Fibroblast of lung (primary cell): Measurements from ENCODE around the gene STAG3. TPM values are rescaled to one million over a fixed set of nuclear protein-coding genes. Genes with fewer than 3 reads are reported as not detected.
A peak's percentile ranks its signal among the peaks of the same experiment; 100 is the strongest.
"Not testable (repeated sequence)": the region's sequence is repeated elsewhere in the genome, so short reads cannot be mapped to it uniquely, and the experiment has no call there.

Experiments used
- DNase-seq, 2 donors: peaks; one replicate each; pipeline versions ENCODE4 v3.0.0 to v3.0.0-alpha.2; 2010; ENCODE audit warnings: low read depth in 2 of 2
- H2AFZ ChIP-seq: 2 replicates; pipeline ENCODE4 v1.5.1; 2012; ENCODE audit warnings: low read length, control low read depth, inconsistent platforms
- H3K27ac ChIP-seq: 2 replicates; pipeline ENCODE4 v1.5.1; 2011; ENCODE audit warnings: low read length, control low read depth; ENCODE audit not compliant: insufficient read depth
- H3K27me3 ChIP-seq: 2 replicates; pipeline ENCODE4 v1.5.1; 2011; ENCODE audit warnings: mild to moderate bottlenecking, low read length; ENCODE audit not compliant: control insufficient read depth, insufficient read depth
- H3K36me3 ChIP-seq: 2 replicates; pipeline ENCODE4 v1.5.1; 2011; ENCODE audit warnings: low read length; ENCODE audit not compliant: control insufficient read depth, insufficient read depth
- H3K4me1 ChIP-seq: 2 replicates; pipeline ENCODE4 v1.5.1; 2011; ENCODE audit warnings: low read length; ENCODE audit not compliant: control insufficient read depth, insufficient read depth; ENCODE audit errors: extremely low read depth
- H3K4me2 ChIP-seq: 2 replicates; pipeline ENCODE4 v1.5.1; 2011; ENCODE audit warnings: low read length, control low read depth; ENCODE audit not compliant: insufficient read depth; ENCODE audit errors: extremely low read depth
- H3K4me3 ChIP-seq, 4 experiments: fragments of 200-600 bp in 1 of 4; sonication (generic) in 1 of 4; replicated peaks in 1 of 4; 2 replicates each; pipeline ENCODE4 v1.5.1; 2011 to 2016; ENCODE audit warnings: low read length in 4 of 4, low read depth in 3 of 4, mild to moderate bottlenecking in 3 of 4, control low read depth in 2 of 4, inconsistent platforms in 1 of 4, mixed read lengths in 1 of 4; ENCODE audit not compliant: insufficient read depth in 1 of 4; ENCODE audit errors: control extremely low read depth in 1 of 4
- H3K79me2 ChIP-seq: 2 replicates; pipeline ENCODE4 v1.5.1; 2012; ENCODE audit warnings: mild to moderate bottlenecking, low read length, inconsistent platforms; ENCODE audit not compliant: control insufficient read depth, insufficient read depth
- H3K9ac ChIP-seq: 2 replicates; pipeline ENCODE4 v1.5.1; 2011; ENCODE audit warnings: mild to moderate bottlenecking, low read length, control low read depth; ENCODE audit not compliant: insufficient read depth
- H3K9me3 ChIP-seq: 2 replicates; pipeline ENCODE4 v1.5.1; 2012; ENCODE audit warnings: low read depth, low read length; ENCODE audit not compliant: control insufficient read depth, insufficient read depth
- H4K20me1 ChIP-seq: 2 replicates; pipeline ENCODE4 v1.5.1; 2011; ENCODE audit warnings: low read length; ENCODE audit not compliant: control insufficient read depth, insufficient read depth; ENCODE audit errors: extremely low read depth
- CTCF ChIP-seq, 2 donors: IDR thresholded peaks in 1 of 2; conservative IDR thresholded peaks in 1 of 2; 1 replicate in 1 of 2; 2 replicates in 1 of 2; pipeline ENCODE4 v1.5.1; 2011 to 2012; ENCODE audit warnings: low read length in 2 of 2, control low read depth in 1 of 2, inconsistent platforms in 1 of 2, low read depth in 1 of 2, mild to moderate bottlenecking in 1 of 2
- EZH2 ChIP-seq: IDR thresholded peaks from 2 replicates; pipeline ENCODE4 v1.5.1; 2012; ENCODE audit warnings: low read length, control low read depth, mild to moderate bottlenecking; ENCODE audit errors: missing control alignments
- polyA minus RNA-seq: library from RNA; depleted of rRNA, polyadenylated mRNA; stranded (reverse); fragments of >200 nt; gene quantifications from 2 replicates; pipeline ENCODE4 v1.2.3, GENCODE V29; 2011; ENCODE audit warnings: low replicate concordance
- polyA plus RNA-seq, 2 donors: library from polyadenylated mRNA; depleted of rRNA in 1 of 2; stranded (reverse) in 1 of 2; unstranded in 1 of 2; fragments of >200 nt; gene quantifications; 2 replicates each; pipeline ENCODE4 v1.2.1, GENCODE V29; 2011 to 2012; ENCODE audit warnings: missing spikeins in 1 of 2
- total RNA-seq: library from RNA; depleted of rRNA; stranded (reverse); fragments of >200 nt; gene quantifications from 2 replicates; pipeline ENCODE4 v1.2.1, GENCODE V29; 2014

STAG3 gene
- total RNA-seq (0.50 and 0.77 TPM in 2 replicates), polyA plus RNA-seq (0.27 and 0.34 TPM in 2 replicates), polyA minus RNA-seq (7.2 TPM in 1 of 2 replicates, not detected in the other)
- 1.2 and 1.6 TPM in 2 replicates for polyA plus RNA-seq (2012)

GRCh38 chr7:100177045-100178001, at the start of gene STAG3, which contains the start of gene GPC2:
Gene STAG3, plus strand, starts transcription at chr7:100177918. Its CDS starts 2,639 bp downstream, at chr7:100180557.
Gene GPC2, minus strand, starts transcription at chr7:100177381. Its CDS starts 182 bp downstream, at chr7:100177199.
- Histone ChIP-seq H3K9me3 (no peaks in the 10 kb centered on the region), H3K4me1 (no peaks in the 10 kb centered on the region), H3K27me3 (no peaks in the 10 kb centered on the region), H3K9ac (peak within 1 kb of the TSS; percentile 68), H4K20me1 (no peaks in the 10 kb centered on the region), H3K4me3 (peak within 1 kb of the TSS; percentile 70 to 78 (median 76)), H3K4me2 (peak within 1 kb of the TSS; percentile 85), H2AFZ (peak within 1 kb of the TSS; percentile 84), H3K79me2 (no peaks in the 10 kb centered on the region), H3K27ac (no peak within 1 kb of the TSS), H3K36me3 (no peaks in the 10 kb centered on the region)
- peak; percentile 91 to 96 for DNase-seq
- TF ChIP-seq EZH2 = no peak
- TF ChIP-seq CTCF (conservative IDR thresholded peaks at IDR 0.05 in 1 of 2, IDR thresholded peaks at IDR 0.05 in 1 of 2; ENCODE audit: low read depth in 1 of 2, low read length in 2 of 2) = no peak

GRCh38 chr7:100128637-100128963, 49.1 kb upstream of the STAG3 start:
- TF ChIP-seq EZH2 = no peak
- no peak for TF ChIP-seq CTCF (conservative IDR thresholded peaks at IDR 0.05 in 1 of 2, IDR thresholded peaks at IDR 0.05 in 1 of 2; ENCODE audit: low read depth in 1 of 2, low read length in 2 of 2)
- no peak for DNase-seq
- no peaks in the 10 kb centered on the region for H3K27me3 ChIP-seq
- H3K79me2 ChIP-seq = no peaks in the 10 kb centered on the region
- no peaks in the 10 kb centered on the region for H3K9me3 ChIP-seq
- no peaks in the 10 kb centered on the region for H4K20me1 ChIP-seq
- no peak overlapping the region for H3K4me2 ChIP-seq
- no peak overlapping the region for H3K9ac ChIP-seq
- H2AFZ ChIP-seq = no peak overlapping the region
- peaks cover 3% of the 10 kb centered on the region for H3K36me3 ChIP-seq
- no peak overlapping the region for H3K4me3 ChIP-seq
- no peak overlapping the region for H3K27ac ChIP-seq
- peaks cover 3% of the 10 kb centered on the region for H3K4me1 ChIP-seq

- not testable (repeated sequence) for H3K4me1 ChIP-seq, H3K79me2 ChIP-seq, H3K9ac ChIP-seq, H3K27me3 ChIP-seq, H3K9me3 ChIP-seq, H3K4me2 ChIP-seq, H3K4me3 ChIP-seq, H3K36me3 ChIP-seq, H3K27ac ChIP-seq, H2AFZ ChIP-seq, H4K20me1 ChIP-seq, DNase-seq
Observed at GRCh38 chr7:100130220-100130607, 47.5 kb upstream of the STAG3 start.
